GM23338 (cell line): ENCODE data around the gene TNRC18. TPM values are rescaled to one million over a fixed set of nuclear protein-coding genes. Genes with fewer than 3 reads are reported as not detected.

Experiments
- ATAC-seq: fragments of 200-7000 bp; cut with Tn5 transposase; 3 replicates; pipeline ENCODE4 v1.9.1; 2020
- DNase-seq: peaks from one replicate; pipeline ENCODE4 v3.0.0-alpha.2; 2015; ENCODE audit warnings: low spot score
- H2AFZ ChIP-seq: fragments of 200-600 bp; sonication (generic); 2 replicates; pipeline ENCODE4 v1.8.0; 2016; ENCODE audit warnings: antibody characterized with exemption, mild to moderate bottlenecking, moderate library complexity
- H3F3A ChIP-seq: fragments of 200-600 bp; sonication (generic); replicated peaks from 2 replicates; pipeline ENCODE4 v1.8.0; 2017; ENCODE audit warnings: antibody characterized with exemption, mixed run types, low read depth
- H3K27ac ChIP-seq: fragments of 200-600 bp; sonication (generic); 2 replicates; pipeline ENCODE4 v1.6.1; 2016; ENCODE audit warnings: low read depth
- H3K27me3 ChIP-seq: fragments of 200-600 bp; sonication (generic); 2 replicates; pipeline ENCODE4 v1.8.0; 2016; ENCODE audit warnings: mild to moderate bottlenecking, mixed run types, moderate library complexity; ENCODE audit not compliant: insufficient read depth
- H3K36me3 ChIP-seq: fragments of 200-600 bp; sonication (generic); 2 replicates; pipeline ENCODE4 v1.8.0; 2016; ENCODE audit warnings: mild to moderate bottlenecking; ENCODE audit not compliant: insufficient read depth
- H3K4me1 ChIP-seq: fragments of 200-600 bp; sonication (generic); 2 replicates; pipeline ENCODE4 v1.8.0; 2016; ENCODE audit warnings: mild to moderate bottlenecking, moderate library complexity; ENCODE audit not compliant: insufficient read depth
- H3K4me2 ChIP-seq: fragments of 200-600 bp; sonication (generic); 2 replicates; pipeline ENCODE4 v1.7.1; 2017; ENCODE audit warnings: mixed run types
- H3K4me3 ChIP-seq: fragments of 200-600 bp; sonication (generic); 2 replicates; pipeline ENCODE4 v1.6.1; 2016; ENCODE audit warnings: mixed run types
- H3K79me2 ChIP-seq: fragments of 200-600 bp; sonication (generic); replicated peaks from 2 replicates; pipeline ENCODE4 v1.8.0; 2017; ENCODE audit warnings: mild to moderate bottlenecking; ENCODE audit not compliant: insufficient read depth
- H3K9me2 ChIP-seq: fragments of 200-600 bp; sonication (generic); 2 replicates; pipeline ENCODE4 v1.8.0; 2017; ENCODE audit not compliant: insufficient read depth
- H4K20me1 ChIP-seq: fragments of 200-600 bp; sonication (generic); replicated peaks from 2 replicates; pipeline ENCODE4 v1.8.0; 2017; ENCODE audit warnings: mild to moderate bottlenecking; ENCODE audit not compliant: insufficient read depth
- H3K27ac Mint-ChIP-seq: 2 replicates; pipeline ENCODE4 v1.8.0; 2020; ENCODE audit warnings: inconsistent platforms, mild to moderate bottlenecking, moderate library complexity, mixed read lengths
- H3K27me3 Mint-ChIP-seq: 3 replicates; pipeline ENCODE4 v1.8.0; 2022; ENCODE audit warnings: low read depth, mild to moderate bottlenecking, moderate library complexity, mixed read lengths, inconsistent platforms; ENCODE audit not compliant: insufficient read depth, poor library complexity
- H3K36me3 Mint-ChIP-seq: 3 replicates; pipeline ENCODE4 v1.8.0; 2021; ENCODE audit warnings: low read depth, mild to moderate bottlenecking, inconsistent platforms, moderate library complexity, mixed read lengths
- H3K4me1 Mint-ChIP-seq: 3 replicates; pipeline ENCODE4 v1.8.0; 2020; ENCODE audit warnings: mild to moderate bottlenecking, inconsistent platforms, mixed read lengths
- H3K4me3 Mint-ChIP-seq: 3 replicates; pipeline ENCODE4 v1.8.0; 2021; ENCODE audit warnings: moderate library complexity, mild to moderate bottlenecking, inconsistent platforms, mixed read lengths
- H3K9me3 Mint-ChIP-seq: 3 replicates; pipeline ENCODE4 v1.8.0; 2020; ENCODE audit warnings: moderate library complexity, mild to moderate bottlenecking, inconsistent platforms, mixed read lengths
- ETS1 ChIP-seq: IDR thresholded peaks from 2 replicates; pipeline ENCODE4 v1.6.1; 2016; ENCODE audit warnings: antibody characterized with exemption
- EZH2 ChIP-seq: fragments of 200-600 bp; sonication (generic); IDR thresholded peaks from one replicate; pipeline ENCODE4 v1.8.0; 2017; ENCODE audit warnings: antibody characterized with exemption, mild to moderate bottlenecking, low read depth; ENCODE audit not compliant: unreplicated experiment
- JUNB ChIP-seq: IDR thresholded peaks from one replicate; pipeline ENCODE4 v1.6.1; 2016; ENCODE audit warnings: antibody characterized with exemption; ENCODE audit not compliant: unreplicated experiment
- REST ChIP-seq: IDR thresholded peaks from one replicate; pipeline ENCODE4 v1.6.1; 2018; ENCODE audit warnings: antibody characterized with exemption; ENCODE audit not compliant: unreplicated experiment
- ZNF114 ChIP-seq: fragments of 250-450 bp; sonication (Bioruptor Pico); IDR thresholded peaks from 2 replicates; pipeline ENCODE4 v1.5.0; 2020; ENCODE audit warnings: mild to moderate bottlenecking, moderate library complexity
- ZNF331 ChIP-seq: fragments of 250-450 bp; sonication (Bioruptor Pico); IDR thresholded peaks from 2 replicates; pipeline ENCODE4 v1.5.0; 2020; ENCODE audit warnings: low read depth, mild to moderate bottlenecking, moderate library complexity
- polyA plus RNA-seq: library from polyadenylated mRNA; unstranded; fragments of >200 nt; fragmentation: Nextera tagmentation; extraction: Ambion mirVana; gene quantifications from 2 replicates; pipeline ENCODE4 v1.2.1, GENCODE V29; 2016
- total RNA-seq: library from RNA; depleted of rRNA; stranded (reverse); fragments of >200 nt; shearing (Covaris generic); gene quantifications from 2 replicates; pipeline ENCODE4 v1.2.3, GENCODE V29; 2014

TNRC18 gene
- total and polyA plus RNA-seq, 2 experiments from 2014 or later, result 2.1 to 17.5 TPM

- Histone ChIP-seq H3K36me3 (no peaks in the 10 kb centered on the region), H3F3A (peaks cover 8% of the 10 kb centered on the region), H2AFZ (no peak overlapping the region), H3K4me3 (peak overlapping the region; percentile 69; the same call in 1 of the 2 replicates), H3K79me2 (no peaks in the 10 kb centered on the region), H3K27me3 (peaks cover 74% of the 10 kb centered on the region), H3K4me2 (peak overlapping the region; percentile 93; the same call in 1 of the 2 replicates), H3K4me1 (peaks cover 15% of the 10 kb centered on the region), H3K27ac (no peak overlapping the region), H4K20me1 (no peaks in the 10 kb centered on the region; the same call in 1 of the 2 replicates), H3K9me2 (no peaks in the 10 kb centered on the region)
- ATAC-seq (no peak), DNase-seq (no peak)
- peaks cover 18% of the 10 kb centered on the region for H3K4me1 Mint-ChIP-seq
- H3K4me3 Mint-ChIP-seq, result no peak overlapping the region
- H3K27ac Mint-ChIP-seq, result no peak overlapping the region
- peaks cover 12% of the 10 kb centered on the region; the same call in 2 of the 3 replicates for H3K9me3 Mint-ChIP-seq
- no peak for TF ChIP-seq ZNF114 (CRISPR knock-in tag)
- no peak for TF ChIP-seq REST
- no peak for TF ChIP-seq JUNB
- TF ChIP-seq ZNF331, result no peak
- TF ChIP-seq ETS1, result no peak
- TF ChIP-seq EZH2, result no peak
- H3K27me3 Mint-ChIP-seq, result peaks cover 65% of the 10 kb centered on the region
- peaks cover 13% of the 10 kb centered on the region; the same call in 2 of the 3 replicates for H3K36me3 Mint-ChIP-seq
Measured at GRCh38 chr7:5430612-5430947, 6.9 kb upstream of the TNRC18 start.

- Mint-ChIP-seq H3K9me3 (peaks cover 15% of the 10 kb centered on the region; the same call in 2 of the 3 replicates), H3K4me3 (peak overlapping the region; percentile 80), H3K36me3 (peaks cover 13% of the 10 kb centered on the region; the same call in 2 of the 3 replicates), H3K4me1 (peaks cover 18% of the 10 kb centered on the region), H3K27ac (no peak overlapping the region), H3K27me3 (peaks cover 71% of the 10 kb centered on the region)
- H3F3A ChIP-seq, result peaks cover 10% of the 10 kb centered on the region
- peak; percentile 63 for DNase-seq
- no peaks in the 10 kb centered on the region for H3K36me3 ChIP-seq
- H2AFZ ChIP-seq, result peak overlapping the region; percentile 76; the same call in 1 of the 2 replicates
- no peaks in the 10 kb centered on the region for H3K79me2 ChIP-seq
- H4K20me1 ChIP-seq, result no peaks in the 10 kb centered on the region; the same call in 1 of the 2 replicates
- H3K27me3 ChIP-seq, result peaks cover 80% of the 10 kb centered on the region
- no peak overlapping the region for H3K27ac ChIP-seq
- no peaks in the 10 kb centered on the region for H3K9me2 ChIP-seq
- peak; percentile 1 for ATAC-seq
- peak overlapping the region; percentile 93 for H3K4me2 ChIP-seq
- H3K4me3 ChIP-seq, result peak overlapping the region; percentile 69
- peaks cover 18% of the 10 kb centered on the region for H3K4me1 ChIP-seq
- TF ChIP-seq ZNF114 (CRISPR knock-in tag) (no peak), REST (no peak), ETS1 (no peak), JUNB (no peak)
Measured at GRCh38 chr7:5429857-5430611, 6.4 kb upstream of the TNRC18 start.
